GM12892 (cell line): ENCODE measurements around the gene LIMK2.
"Not testable (repeated sequence)": the region's sequence is repeated elsewhere in the genome, so short reads cannot be mapped to it uniquely, and the experiment has no call there.

Source experiments
- DNase-seq: peaks from one replicate; pipeline ENCODE4 v3.0.0; 2011; ENCODE audit not compliant: insufficient read length
- FAIRE-seq: peaks from 2 replicates; lab custom pipeline; 2011; peaks lifted over from hg19 to GRCh38; lab: Jason Lieb, UNC
- POLR2A ChIP-seq: IDR thresholded peaks from 2 replicates; pipeline ENCODE4 v1.6.1; 2011; ENCODE audit warnings: low read depth, low read length, control low read depth
- POLR2AphosphoS5 ChIP-seq: IDR thresholded peaks from 2 replicates; pipeline ENCODE4 v1.6.1; 2011; ENCODE audit warnings: low read depth, low read length, control low read depth
- TAF1 ChIP-seq: IDR thresholded peaks from 2 replicates; pipeline ENCODE4 v1.6.1; 2011; ENCODE audit warnings: low read depth, mild to moderate bottlenecking, control low read depth, low read length, borderline replicate concordance

The LIMK2 gene

DNA sequence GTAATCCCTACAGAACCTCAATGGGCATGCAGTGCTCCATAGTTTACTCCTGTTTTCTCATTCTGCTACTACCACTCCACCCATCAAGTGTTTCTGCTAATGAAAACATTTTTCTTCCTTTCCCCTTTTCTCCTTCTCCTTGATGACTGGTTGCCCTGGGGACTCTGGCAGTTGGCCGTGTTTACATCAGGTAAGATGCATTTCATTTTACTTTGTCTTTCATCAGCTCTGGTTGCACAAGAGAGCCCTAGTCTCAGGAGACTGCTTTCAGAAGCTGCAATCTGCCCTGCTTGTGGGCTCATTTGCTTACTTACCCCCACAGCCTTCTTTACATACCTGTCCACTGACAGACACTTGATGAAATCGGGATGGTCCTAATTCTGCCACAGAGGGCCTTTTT, 19.6 kb upstream of the LIMK2 start:
- no peak for FAIRE-seq
- DNase-seq: no peak
- TF ChIP-seq TAF1: no peak
- TF ChIP-seq POLR2A: no peak
- TF ChIP-seq POLR2AphosphoS5: no peak

- no peak for FAIRE-seq
- TF ChIP-seq POLR2A: no peak
- no peak for TF ChIP-seq POLR2AphosphoS5
- no peak for TF ChIP-seq TAF1
These were observed 19.0 kb upstream of the LIMK2 start for GRCh38 chr22:31193092-31193491.

GRCh38 chr22:31194681-31195080, 17.4 kb upstream of the LIMK2 start:
- not testable (repeated sequence) for DNase-seq, FAIRE-seq

More at GRCh38 chr22:31193092-31193491, 19.0 kb upstream of the LIMK2 start:
- no peak for DNase-seq

GRCh38 chr22:31199187-31199586, 12.9 kb upstream of the LIMK2 start:
- no peak for DNase-seq
- TF ChIP-seq TAF1: no peak
- no peak for TF ChIP-seq POLR2A
- TF ChIP-seq POLR2AphosphoS5: no peak
- no peak for FAIRE-seq

GRCh38 chr22:31204352-31204984, 7.6 kb upstream of the LIMK2 start:
- not testable (repeated sequence) for DNase-seq, FAIRE-seq

DNA sequence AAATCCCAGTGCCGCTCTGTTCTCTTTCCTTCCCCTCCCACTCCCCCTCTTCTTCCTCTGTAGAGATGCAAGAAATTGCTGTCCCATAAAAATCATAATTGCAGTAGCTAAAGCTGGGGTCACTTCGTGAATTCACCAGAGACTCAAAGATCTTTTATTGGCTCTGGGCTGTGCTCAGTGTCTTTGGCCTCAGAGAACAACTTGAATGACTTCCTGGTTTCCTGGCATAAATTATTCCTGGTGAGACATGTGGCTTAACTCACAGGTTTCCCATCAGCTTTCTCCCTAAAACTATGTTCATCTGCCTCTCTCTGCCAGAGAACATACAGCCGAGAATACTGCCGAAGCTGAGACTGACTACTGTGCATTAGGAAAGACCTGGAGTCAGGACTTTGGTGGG, 7.0 kb upstream of the LIMK2 start:
- peak; percentile 14 for FAIRE-seq

DNA sequence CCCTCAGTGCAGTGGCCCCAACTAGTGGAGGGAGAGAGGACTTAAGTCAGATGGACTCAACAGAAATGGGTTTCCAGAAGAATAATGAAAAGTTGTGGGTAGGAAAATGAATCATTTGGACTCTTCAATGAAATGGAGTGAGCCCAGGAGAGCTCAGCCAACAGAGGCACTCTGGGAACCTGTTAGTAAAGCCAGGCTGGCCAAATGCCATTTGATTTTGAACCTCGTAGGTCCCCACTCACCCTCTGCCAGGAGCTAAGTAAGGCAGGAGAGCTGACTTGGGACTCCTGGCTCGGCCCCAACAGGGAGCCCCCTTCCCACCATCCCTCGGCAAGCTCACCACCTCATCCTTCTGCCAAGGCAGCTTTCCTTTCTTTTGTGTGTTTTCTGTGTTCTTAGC, 5.6 kb upstream of the LIMK2 start:
- not testable (repeated sequence) for FAIRE-seq, DNase-seq

More for the DNA sequence above, 7.0 kb upstream of the LIMK2 start:
- DNase-seq: not testable (repeated sequence)

GRCh38 chr22:31206896-31207687, 5.0 kb upstream of the LIMK2 start:
- no peak for DNase-seq
- no peak for FAIRE-seq
- TF ChIP-seq POLR2AphosphoS5: no peak
- no peak for TF ChIP-seq TAF1
- TF ChIP-seq POLR2A: no peak

GRCh38 chr22:31210556-31211421, 1.3 kb upstream of the LIMK2 start:
- no peak for FAIRE-seq
- TF ChIP-seq TAF1 (no peak), POLR2A (no peak), POLR2AphosphoS5 (no peak)
- no peak for DNase-seq

DNA sequence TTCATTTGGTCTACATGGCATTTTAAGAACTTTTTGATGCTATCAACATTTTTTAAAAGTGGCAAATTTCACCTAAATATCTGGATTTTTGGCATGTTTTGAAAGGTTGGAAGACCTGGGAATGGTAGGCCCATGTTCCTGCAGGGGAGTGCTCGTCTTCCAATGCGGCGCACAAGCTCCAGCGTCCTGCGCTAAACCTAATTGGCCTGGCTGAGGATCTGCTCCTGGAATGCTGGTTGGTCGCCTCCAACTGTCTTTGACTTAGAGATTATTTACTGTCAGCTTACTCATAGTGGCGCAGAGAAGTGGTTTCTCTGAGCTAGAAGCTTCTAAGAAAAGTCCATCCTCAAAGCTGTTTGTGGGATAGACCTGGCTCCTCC, 626 bp upstream of the LIMK2 start:
- TF ChIP-seq POLR2A (no peak), TAF1 (no peak)
- no peak for FAIRE-seq

DNA sequence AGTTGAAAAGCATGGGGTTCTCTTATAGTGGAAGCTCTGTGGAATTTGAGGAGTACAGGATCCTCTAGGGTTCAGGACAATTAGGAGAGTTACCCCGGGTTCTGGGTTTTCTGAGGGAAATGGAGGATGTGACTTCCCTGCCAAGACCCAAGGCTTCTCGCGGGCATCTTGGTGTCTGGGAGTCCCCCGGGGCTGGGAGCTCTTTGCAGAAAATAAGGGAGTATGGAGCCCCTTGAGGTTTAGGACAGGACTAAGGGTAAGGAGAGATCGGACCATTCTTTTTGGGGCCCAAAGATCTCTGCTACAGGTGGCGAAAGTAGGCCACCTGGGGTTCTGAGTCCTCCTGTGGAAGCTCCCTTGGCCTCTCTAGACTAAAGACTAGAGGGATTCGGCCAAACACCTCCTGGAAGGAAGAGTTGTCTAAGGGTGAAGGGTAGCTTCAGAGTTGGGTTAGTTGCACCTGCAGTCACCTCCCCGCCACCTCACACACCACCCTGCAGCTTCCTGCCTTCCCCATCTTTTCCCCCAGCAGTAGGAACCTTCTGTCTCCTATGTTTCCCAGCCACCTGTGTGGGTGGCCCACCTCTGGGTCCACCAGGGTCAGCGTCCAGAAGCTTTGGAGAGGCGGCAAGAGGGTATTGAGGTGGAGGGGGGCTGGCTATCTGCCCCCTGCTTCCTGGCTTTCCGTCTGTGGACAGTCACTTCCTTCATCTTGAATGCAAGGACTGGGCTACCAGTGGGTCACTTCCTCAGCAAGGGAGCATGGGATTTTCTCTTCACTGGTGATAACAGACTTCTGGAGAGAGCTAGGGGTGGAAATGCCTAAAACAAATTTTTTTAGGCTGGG, 908 bp downstream of the LIMK2 start:
- DNase-seq (no peak), FAIRE-seq (no peak)
- TF ChIP-seq POLR2A (no peak), TAF1 (no peak), POLR2AphosphoS5 (no peak)

More for the DNA sequence above, 626 bp upstream of the LIMK2 start:
- DNase-seq: no peak

- TF ChIP-seq POLR2A: no peak
- FAIRE-seq: no peak
- DNase-seq: no peak
These were observed 3.0 kb downstream of the LIMK2 start for GRCh38 chr22:31215018-31215535.
